Nephron (organoid): Measurements from ENCODE around the gene EIF4E3.
A peak's percentile ranks its signal among the peaks of the same experiment; 100 is the strongest.

Experiments used
- H3K27ac Mint-ChIP-seq, 3 experiments: 2 replicates each; pipeline ENCODE4 v1.8.0; 2020; ENCODE audit warnings: mixed read lengths in 3 of 3, mild to moderate bottlenecking in 2 of 3, moderate library complexity in 1 of 3
- H3K27me3 Mint-ChIP-seq: 2 replicates; pipeline ENCODE4 v1.8.0; 2021; ENCODE audit warnings: low read depth, mild to moderate bottlenecking, moderate library complexity, mixed read lengths
- H3K36me3 Mint-ChIP-seq: 2 replicates; pipeline ENCODE4 v1.8.0; 2020; ENCODE audit warnings: low read depth, mixed read lengths
- H3K4me1 Mint-ChIP-seq: 2 replicates; pipeline ENCODE4 v1.8.0; 2020; ENCODE audit warnings: mixed read lengths
- H3K4me3 Mint-ChIP-seq, 3 experiments: 2 replicates each; pipeline ENCODE4 v1.8.0; 2020; ENCODE audit warnings: mild to moderate bottlenecking in 3 of 3, mixed read lengths in 3 of 3, moderate library complexity in 2 of 3
- H3K9me3 Mint-ChIP-seq: 2 replicates; pipeline ENCODE4 v1.8.0; 2020; ENCODE audit warnings: mixed read lengths
- TF ChIP-seq, protein P1 (sequence below), 3 experiments: fragments of 200-600 bp; sonication (generic); IDR thresholded peaks; one replicate each; pipeline ENCODE4 v1.5.0; 2021; ENCODE audit warnings: antibody characterized with exemption in 3 of 3; ENCODE audit not compliant: unreplicated experiment in 3 of 3

EIF4E3 gene

DNA sequence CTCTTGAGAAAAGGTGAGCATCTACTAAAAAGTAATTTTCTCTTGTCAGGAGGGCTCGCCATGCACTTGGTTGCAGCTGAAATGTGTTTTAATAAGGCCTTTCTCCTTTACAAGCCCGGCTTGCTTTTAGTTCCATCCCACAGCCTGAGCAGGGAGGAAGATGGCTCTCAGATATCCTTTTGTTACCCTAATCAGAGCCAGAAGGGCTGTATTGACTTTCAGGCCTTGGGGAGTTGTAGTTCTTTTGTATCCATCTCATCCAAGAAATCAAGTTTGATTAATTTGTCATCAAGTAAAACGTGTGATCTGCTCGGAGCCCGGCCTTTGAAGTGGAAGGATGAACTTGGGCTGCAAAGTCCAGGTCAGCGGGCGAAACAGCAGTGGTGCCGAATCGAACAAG, 52.9 kb downstream of the EIF4E3 start:
- H3K36me3 Mint-ChIP-seq = peaks cover 4% of the 10 kb centered on the region
- peaks cover 2% of the 10 kb centered on the region for H3K27me3 Mint-ChIP-seq
- no peak overlapping the region for H3K4me3 Mint-ChIP-seq
- H3K27ac Mint-ChIP-seq = peak overlapping the region; percentile 22 to 59 (median 44)
- H3K4me1 Mint-ChIP-seq = peaks cover 26% of the 10 kb centered on the region
- TF ChIP-seq, protein P1, sequence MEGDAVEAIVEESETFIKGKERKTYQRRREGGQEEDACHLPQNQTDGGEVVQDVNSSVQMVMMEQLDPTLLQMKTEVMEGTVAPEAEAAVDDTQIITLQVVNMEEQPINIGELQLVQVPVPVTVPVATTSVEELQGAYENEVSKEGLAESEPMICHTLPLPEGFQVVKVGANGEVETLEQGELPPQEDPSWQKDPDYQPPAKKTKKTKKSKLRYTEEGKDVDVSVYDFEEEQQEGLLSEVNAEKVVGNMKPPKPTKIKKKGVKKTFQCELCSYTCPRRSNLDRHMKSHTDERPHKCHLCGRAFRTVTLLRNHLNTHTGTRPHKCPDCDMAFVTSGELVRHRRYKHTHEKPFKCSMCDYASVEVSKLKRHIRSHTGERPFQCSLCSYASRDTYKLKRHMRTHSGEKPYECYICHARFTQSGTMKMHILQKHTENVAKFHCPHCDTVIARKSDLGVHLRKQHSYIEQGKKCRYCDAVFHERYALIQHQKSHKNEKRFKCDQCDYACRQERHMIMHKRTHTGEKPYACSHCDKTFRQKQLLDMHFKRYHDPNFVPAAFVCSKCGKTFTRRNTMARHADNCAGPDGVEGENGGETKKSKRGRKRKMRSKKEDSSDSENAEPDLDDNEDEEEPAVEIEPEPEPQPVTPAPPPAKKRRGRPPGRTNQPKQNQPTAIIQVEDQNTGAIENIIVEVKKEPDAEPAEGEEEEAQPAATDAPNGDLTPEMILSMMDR (IDR thresholded peaks at IDR 0.05; ENCODE audit: unreplicated experiment in 3 of 3) = no peak
- peaks cover 8% of the 10 kb centered on the region for H3K9me3 Mint-ChIP-seq

- peak overlapping the region in 1 of 3 experiments; percentile 58 for H3K27ac Mint-ChIP-seq
- H3K4me3 Mint-ChIP-seq = peak overlapping the region in 1 of 3 experiments; percentile 23
- TF ChIP-seq, protein P1 (IDR thresholded peaks at IDR 0.05; ENCODE audit: unreplicated experiment in 3 of 3) = no peak
- no peaks in the 10 kb centered on the region for H3K27me3 Mint-ChIP-seq
- H3K36me3 Mint-ChIP-seq = peaks cover 4% of the 10 kb centered on the region
- peaks cover 18% of the 10 kb centered on the region for H3K4me1 Mint-ChIP-seq
- H3K9me3 Mint-ChIP-seq = peaks cover 12% of the 10 kb centered on the region
These were observed 53.9 kb downstream of the EIF4E3 start for GRCh38 chr3:71671216-71671845.

- Mint-ChIP-seq H3K4me3 (no peak overlapping the region), H3K27me3 (peaks cover 17% of the 10 kb centered on the region), H3K4me1 (peaks cover 8% of the 10 kb centered on the region), H3K27ac (no peak overlapping the region), H3K36me3 (peaks cover 11% of the 10 kb centered on the region), H3K9me3 (peaks cover 17% of the 10 kb centered on the region)
- TF ChIP-seq, protein P1 (IDR thresholded peaks at IDR 0.05; ENCODE audit: unreplicated experiment in 3 of 3) = no peak
These were observed 62.6 kb downstream of the EIF4E3 start for GRCh38 chr3:71662568-71662967.

DNA sequence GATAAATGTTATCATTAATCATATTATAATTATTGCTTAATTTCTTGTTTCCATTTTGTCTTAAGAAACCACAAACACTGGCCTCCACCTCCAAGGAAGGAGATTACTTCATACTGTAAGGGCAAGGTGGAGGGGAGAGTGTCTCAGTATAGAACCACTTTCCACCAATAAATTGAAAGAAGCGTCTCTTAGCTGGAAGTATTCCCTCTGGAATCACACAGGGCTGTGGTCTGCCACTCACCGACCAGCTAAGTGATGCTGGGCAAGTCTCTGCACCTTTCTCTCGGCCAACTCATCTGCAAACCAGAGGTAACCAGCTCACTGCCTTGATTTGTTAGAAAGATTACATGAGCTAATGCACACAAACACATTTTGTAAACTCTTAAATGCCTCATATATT, 63.1 kb downstream of the EIF4E3 start:
- Mint-ChIP-seq H3K27me3 (peaks cover 17% of the 10 kb centered on the region), H3K36me3 (peaks cover 11% of the 10 kb centered on the region)

GRCh38 chr3:71659864-71660591, 65.2 kb downstream of the EIF4E3 start:
- peaks cover 17% of the 10 kb centered on the region for H3K27me3 Mint-ChIP-seq
- no peaks in the 10 kb centered on the region for H3K36me3 Mint-ChIP-seq
- H3K4me3 Mint-ChIP-seq = no peak overlapping the region
- TF ChIP-seq, protein P1 (IDR thresholded peaks at IDR 0.05; ENCODE audit: unreplicated experiment in 3 of 3) = no peak
- H3K4me1 Mint-ChIP-seq = peaks cover 8% of the 10 kb centered on the region
- H3K9me3 Mint-ChIP-seq = no peaks in the 10 kb centered on the region
- no peak overlapping the region for H3K27ac Mint-ChIP-seq

More for the DNA sequence above, 63.1 kb downstream of the EIF4E3 start:
- peaks cover 12% of the 10 kb centered on the region for H3K9me3 Mint-ChIP-seq
- TF ChIP-seq, protein P1 (IDR thresholded peaks at IDR 0.05; ENCODE audit: unreplicated experiment in 3 of 3) = no peak
- no peak overlapping the region for H3K4me3 Mint-ChIP-seq
- peaks cover 8% of the 10 kb centered on the region for H3K4me1 Mint-ChIP-seq
- H3K27ac Mint-ChIP-seq = no peak overlapping the region
